Measurements from ENCODE around the gene KLRF2.

DNA sequence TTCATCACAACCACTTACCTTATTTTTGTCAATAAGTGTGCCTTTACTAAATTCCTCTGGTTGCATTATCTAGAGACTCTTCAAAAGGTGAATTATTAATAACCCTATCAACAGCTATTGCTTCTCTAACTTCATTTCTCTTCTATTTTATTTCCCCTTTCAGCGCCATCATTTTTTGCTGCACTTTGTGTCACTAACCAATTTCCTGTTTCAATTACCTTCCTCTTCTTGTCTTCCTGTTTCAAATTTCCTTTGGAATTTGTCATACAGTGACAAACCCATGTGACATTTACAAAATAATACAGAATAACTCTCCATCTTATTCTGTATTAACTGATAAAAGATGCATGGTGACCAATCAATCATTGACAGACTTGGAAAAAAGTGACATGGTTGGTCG lies 63.1 kb downstream of the KLRF2 start:
- TF ChIP-seq, protein P1, sequence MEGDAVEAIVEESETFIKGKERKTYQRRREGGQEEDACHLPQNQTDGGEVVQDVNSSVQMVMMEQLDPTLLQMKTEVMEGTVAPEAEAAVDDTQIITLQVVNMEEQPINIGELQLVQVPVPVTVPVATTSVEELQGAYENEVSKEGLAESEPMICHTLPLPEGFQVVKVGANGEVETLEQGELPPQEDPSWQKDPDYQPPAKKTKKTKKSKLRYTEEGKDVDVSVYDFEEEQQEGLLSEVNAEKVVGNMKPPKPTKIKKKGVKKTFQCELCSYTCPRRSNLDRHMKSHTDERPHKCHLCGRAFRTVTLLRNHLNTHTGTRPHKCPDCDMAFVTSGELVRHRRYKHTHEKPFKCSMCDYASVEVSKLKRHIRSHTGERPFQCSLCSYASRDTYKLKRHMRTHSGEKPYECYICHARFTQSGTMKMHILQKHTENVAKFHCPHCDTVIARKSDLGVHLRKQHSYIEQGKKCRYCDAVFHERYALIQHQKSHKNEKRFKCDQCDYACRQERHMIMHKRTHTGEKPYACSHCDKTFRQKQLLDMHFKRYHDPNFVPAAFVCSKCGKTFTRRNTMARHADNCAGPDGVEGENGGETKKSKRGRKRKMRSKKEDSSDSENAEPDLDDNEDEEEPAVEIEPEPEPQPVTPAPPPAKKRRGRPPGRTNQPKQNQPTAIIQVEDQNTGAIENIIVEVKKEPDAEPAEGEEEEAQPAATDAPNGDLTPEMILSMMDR (conservative IDR thresholded peaks at IDR 0.05; ENCODE audit: low read depth, low read length), result no peak
- TF ChIP-seq EZH2phosphoT487 (IDR thresholded peaks at IDR 0.05; ENCODE audit: borderline replicate concordance, low read length), result no peak
